Activated CD4-positive, alpha-beta T cell treated with anti-CD3 and anti-CD28 coated beads, Interleukin-2, Interleukin-6, amounts not matched to agents 100 ng/mL and 50 ng/mL, durations not matched to agents 16 hours and 8 hours (primary cell): ENCODE results near the gene SORBS2.
"Not testable (repeated sequence)": the region's sequence is repeated elsewhere in the genome, so short reads cannot be mapped to it uniquely, and the experiment has no call there.

Experiments used
- DNase-seq: peaks from one replicate; pipeline ENCODE4 v3.0.0-alpha.2; 2020

Gene SORBS2

DNA sequence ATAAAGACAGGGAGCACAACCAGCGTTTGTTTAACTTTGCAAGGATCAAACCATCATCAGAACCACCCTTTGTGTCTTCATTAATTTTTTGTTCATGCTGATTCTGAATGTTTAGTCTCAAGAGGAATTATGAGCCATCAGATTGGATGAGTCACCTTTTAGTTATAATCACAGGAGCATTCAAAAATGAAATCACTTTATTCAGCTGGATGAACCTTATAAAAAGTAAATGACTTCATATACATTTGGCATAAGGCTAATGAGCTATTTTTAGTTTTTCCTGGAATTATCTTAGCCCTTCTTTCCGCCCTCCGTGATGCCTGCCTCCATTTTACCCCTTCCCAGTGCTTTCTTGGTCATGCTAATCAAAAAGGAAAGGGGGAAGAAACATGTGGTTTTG lies 103.6 kb downstream of the SORBS2 start:
- DNase-seq: no peak

DNA sequence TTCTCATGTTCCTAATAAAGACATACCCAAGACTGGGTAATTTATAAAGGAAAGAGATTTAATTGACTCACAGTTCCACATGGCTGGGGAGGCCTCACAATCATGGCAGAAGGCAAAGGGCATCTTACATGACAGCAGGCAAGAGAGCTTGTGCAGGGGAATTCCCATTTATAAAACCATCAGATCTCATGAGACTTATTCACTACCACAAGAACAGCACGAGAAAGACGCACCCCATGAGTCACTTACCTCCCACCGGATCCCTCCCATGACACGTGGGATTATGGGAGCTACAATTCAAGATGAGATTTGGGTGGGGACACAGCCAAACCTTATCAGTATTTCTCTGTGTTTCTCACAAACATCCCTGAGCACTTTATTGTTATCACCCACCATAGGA lies 104.4 kb downstream of the SORBS2 start:
- DNase-seq: not testable (repeated sequence)

DNA sequence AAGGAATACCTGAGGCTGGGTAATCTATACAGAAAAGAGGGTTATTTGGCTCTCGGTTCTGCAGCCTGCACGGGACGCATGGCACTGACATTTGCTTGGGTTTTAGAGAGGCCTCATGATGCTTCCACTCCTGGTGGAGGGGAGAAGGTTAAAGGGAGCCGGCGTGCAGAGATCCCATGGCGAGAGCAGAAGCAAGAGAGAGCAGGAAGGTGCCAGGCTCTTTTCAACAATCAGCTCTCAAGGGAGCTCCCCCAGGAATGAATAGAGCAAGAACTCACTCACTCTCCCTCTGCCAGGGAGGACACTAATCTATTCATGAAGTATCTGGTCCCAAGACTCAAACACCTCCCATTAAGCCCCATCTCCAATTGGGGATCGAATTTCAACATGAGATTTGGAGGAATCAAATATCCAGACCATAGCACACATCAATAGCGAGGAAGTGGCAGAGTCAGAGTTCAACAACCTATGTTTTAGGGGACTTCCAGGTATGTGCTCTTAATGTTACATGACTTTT lies 109.8 kb downstream of the SORBS2 start:
- no peak for DNase-seq

- DNase-seq: no peak
These were observed 111.4 kb downstream of the SORBS2 start for GRCh38 chr4:185700630-185701029.

DNA sequence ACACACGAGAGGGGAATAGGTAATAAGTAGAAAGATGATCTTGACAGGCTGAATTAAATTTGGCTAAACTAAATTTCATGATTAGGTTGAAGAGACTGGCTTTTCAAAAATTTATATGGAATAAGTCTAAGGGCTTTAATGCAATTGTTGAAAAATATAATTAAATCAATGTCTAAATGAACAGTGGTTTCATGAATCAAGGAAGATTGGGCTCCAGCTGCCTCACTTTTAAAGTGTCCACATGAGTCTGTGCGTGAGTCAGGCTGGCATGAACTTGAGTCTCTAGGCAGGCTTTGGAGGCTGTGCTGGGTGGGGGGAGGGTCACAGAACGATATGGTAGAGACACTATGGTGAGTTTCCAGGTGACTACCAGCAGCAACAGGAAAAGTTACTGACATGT lies 111.9 kb downstream of the SORBS2 start:
- no peak for DNase-seq

- no peak for DNase-seq
These were observed 114.5 kb downstream of the SORBS2 start for GRCh38 chr4:185697488-185697887.

DNA sequence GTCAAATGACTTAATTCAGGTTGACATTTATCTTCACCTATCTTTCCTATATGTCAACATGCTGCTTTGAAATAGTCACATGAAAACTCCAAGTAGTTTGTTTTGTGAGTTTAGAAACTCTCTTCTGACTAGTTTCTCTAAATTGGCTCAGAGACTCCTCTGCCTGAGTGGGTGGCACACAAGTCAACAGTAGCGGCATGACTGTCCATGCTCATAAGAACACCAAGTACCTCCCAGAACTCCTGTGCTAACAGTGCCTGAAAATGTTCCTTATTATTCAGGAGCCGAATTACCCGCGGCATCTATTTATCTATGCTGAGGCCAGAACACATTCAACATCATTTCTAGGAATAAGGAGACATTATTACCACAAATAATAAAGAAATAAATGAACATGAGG lies 116.3 kb downstream of the SORBS2 start:
- no peak for DNase-seq

GRCh38 chr4:185693548-185694215 lies 118.3 kb downstream of the SORBS2 start:
- DNase-seq: no peak

DNA sequence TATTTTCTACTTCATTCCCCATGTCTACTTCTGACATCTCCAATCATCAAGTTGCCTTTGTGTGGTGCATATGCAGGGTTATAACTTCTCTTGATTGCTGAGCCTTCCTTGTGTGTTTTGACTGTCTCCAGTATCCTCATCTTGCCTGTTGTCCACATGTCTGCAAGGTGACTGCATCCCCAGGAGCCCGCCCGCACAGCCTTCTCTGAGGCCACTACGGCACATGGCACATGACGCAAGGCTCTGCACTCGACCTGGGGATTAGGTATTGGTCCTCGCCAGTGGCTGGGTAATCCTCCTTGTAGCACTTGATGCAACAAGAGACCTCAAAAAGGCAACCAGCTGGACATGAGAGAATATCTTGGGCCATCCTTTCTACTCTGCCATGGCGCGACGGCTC lies 122.6 kb downstream of the SORBS2 start:
- DNase-seq: no peak

DNA sequence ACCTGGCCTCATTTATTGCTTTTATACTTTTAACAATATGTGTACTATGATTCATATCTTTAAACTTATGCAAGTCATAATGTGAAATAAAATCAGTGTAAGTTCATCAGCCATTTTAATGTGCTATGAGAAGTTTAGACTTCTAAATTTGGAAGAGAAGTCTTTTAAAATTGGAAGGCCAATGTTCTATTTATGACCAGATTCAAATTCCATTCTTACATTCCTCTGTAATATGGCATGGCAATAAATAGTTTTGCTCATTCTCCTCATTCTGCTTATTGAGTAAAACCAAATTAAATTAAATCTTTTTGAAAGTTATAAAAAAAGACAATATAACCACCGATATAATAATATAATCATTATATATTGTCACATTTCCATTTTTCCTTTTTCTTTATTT lies 126.2 kb downstream of the SORBS2 start:
- no peak for DNase-seq

DNA sequence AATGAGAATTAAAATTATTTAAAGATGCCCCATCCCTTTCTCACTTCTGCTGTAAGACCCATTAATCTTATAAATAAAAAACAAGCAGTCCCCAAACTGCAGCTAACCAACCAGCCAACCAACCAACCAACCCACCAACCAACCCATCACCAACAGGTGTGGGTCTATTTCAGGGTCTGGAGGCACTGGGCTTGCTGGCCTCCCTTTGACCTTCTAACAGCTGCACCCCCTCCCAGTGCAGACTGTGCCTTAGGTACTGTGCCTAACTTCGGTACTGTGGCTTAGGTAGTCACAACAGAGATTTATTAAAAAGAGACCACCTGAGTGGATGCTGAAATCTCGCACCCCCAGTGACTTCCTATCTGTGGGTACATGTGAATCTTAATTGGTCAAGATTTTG lies 128.1 kb downstream of the SORBS2 start:
- DNase-seq: no peak

- no peak for DNase-seq
These were observed 128.8 kb downstream of the SORBS2 start for GRCh38 chr4:185683222-185683621.

GRCh38 chr4:185682236-185682635 lies 129.8 kb downstream of the SORBS2 start:
- no peak for DNase-seq

DNA sequence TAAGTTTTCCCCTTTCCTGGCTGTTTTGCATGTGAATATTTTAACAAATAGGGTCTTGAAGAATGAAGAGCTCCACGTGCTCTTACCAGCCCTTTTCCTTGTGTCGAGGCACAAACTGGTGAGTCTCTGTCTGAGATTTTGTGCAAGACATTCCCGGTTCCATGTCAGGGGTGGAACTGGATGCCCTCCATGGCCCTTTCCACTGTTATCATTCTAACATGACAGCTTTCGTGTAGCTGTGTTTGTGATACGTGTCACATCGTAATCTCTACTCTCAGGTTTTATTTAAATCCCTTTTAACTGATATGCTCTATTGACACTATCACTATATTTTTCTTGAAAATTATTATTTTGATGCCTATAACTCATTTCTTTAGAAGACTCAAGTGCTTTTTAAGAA lies 130.4 kb downstream of the SORBS2 start:
- no peak for DNase-seq

DNA sequence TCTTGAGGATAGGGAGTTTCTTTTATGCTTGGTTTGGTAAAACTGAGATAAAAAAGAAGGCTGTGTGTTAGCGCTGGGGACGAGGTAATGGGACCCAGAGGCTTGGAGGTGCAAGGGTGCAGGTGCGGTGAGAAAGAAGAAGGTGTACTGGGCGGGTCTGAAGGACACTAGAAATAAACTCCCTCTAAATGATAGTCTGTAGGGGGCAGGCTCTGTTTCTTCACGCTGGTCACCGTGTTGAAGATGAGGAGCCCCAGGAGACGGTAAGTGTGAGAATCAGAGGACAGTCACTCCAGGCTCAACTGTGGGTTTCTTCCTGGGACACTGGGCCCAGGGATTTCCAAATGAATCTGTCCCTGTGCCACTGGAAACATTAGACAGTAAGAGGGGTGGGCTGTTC lies 131.4 kb downstream of the SORBS2 start:
- no peak for DNase-seq

GRCh38 chr4:185679523-185679922 lies 132.5 kb downstream of the SORBS2 start:
- DNase-seq: no peak

DNA sequence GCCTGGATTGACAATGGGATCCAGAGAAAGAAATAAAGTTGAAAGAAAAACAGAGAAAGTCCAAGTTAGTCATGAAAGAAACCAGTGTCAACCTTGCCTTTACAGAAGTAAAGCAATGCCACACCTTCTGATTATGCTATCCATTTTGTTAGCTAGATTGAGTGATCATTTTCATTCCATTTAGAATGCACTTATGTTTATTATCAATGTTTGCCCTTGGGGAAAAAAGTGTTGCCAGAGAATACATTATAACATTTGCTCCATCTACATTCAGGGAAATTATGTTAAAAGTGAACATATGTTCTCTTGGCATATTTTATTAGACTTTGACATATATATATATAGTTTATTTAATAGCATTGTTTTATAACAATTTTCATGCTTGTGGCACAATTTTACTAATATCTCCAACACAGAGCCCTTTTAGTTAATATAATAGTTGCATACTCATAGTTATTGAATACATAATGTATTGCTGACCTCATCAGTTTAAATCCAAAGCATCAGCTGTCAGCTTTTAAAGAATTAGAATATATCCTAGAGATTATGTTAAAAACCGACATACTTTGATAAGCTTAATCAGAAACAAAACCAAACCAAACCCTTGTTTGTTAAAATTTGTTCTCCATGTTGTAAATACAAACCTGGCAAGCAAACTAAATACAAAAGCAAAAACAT lies 134.2 kb downstream of the SORBS2 start:
- DNase-seq: no peak

- DNase-seq: no peak
These were observed 139.4 kb downstream of the SORBS2 start for GRCh38 chr4:185672618-185673017.

- no peak for DNase-seq
These were observed 139.8 kb downstream of the SORBS2 start for GRCh38 chr4:185672151-185672550.

DNA sequence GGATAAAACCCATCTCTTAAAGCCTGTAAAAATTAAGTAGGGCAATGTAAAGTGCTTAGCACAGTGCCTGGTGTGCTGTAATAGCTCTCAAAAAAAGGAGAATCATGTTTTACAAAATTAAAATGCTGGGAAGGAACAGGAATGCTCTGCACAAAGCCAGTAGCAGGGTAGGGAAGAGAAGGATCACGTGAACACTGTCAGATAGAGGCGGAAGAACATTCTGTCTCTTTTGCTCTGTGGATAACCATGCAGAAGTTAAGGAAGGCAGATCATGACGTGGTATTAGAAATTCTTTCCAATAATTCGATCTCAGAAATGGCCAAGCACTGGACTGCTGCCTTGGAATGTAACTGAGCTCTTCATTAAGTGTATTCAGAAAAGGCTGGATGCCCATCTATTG lies 140.5 kb downstream of the SORBS2 start:
- DNase-seq: no peak

DNA sequence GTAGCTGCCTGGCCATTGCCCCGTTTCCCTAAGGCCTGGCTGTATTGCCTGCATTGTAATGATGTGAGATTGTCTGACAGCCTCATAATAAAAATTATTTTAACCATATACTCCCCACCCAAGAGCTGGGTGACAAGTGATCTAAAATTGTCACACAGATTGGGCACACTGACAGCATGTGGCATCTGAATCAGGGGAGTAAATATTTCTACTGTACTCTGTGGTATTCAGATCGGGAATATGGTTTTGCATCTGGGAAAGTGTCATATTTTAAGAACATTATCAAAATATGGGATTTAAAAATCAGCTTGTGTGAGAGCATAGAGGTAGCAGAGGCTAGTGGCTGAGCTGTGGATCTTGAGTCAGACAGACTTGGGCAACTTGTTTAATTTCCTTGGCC lies 140.9 kb downstream of the SORBS2 start:
- no peak for DNase-seq

DNA sequence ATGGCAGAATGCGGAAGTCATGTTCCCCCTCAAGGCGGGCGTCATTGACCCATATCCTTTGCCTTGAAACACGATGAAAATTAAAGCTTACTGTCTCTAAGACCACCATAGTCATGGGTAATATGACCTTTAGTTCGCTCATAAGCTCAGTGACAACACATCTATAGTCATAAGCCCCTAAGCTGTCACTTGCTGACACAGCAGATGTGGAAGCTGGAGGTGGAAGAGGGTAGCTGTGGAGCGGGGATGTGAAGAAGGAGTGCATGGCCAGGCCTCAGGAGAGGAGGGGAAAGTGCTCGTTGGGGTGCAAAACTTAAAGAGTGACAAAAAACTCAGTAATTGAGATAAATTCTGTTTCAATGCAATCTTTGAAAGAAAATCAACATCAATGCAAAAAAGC lies 142.7 kb downstream of the SORBS2 start:
- DNase-seq: no peak

DNA sequence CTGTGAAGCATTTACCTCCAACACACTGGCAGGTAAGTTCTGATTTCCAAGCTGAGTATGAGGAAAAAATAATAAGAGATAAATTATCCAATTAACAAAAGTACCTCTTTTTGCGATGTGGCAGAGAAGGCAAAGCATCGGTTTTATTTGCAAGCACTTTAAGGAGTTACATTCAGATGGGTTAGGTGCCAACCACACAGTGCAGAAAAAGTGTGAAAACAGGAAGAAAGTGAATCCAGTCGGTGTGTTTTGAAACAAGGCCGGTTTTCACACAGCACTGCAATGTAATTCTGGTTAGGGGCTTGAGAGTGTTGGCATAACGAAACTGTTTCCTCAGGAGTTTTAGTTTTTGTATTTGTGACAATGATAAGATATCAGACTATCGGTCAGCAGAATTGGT lies 145.8 kb downstream of the SORBS2 start:
- no peak for DNase-seq

DNA sequence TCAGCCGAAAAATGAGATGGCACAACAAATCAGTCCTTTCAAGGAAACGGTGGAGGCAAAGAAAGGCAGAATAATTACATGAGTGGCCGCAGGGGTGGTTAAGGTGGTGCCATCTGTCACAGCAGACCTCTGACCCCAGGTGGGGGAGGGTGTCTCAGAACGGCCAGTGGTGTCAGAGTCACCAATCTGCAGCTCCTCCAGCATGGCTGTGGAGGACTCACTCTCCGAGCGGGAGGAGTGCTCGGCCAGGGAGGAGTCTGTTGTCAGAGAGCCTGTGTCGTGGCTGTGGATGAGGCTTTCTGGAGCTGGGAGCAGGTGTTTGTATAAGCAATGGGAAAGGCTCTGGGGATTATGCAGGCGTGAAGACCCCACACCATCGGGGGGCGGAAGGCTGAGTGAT lies 146.3 kb downstream of the SORBS2 start:
- DNase-seq: no peak

- DNase-seq: no peak
These were observed 147.5 kb downstream of the SORBS2 start for GRCh38 chr4:185664481-185664880.
